GM12878 (cell line): ENCODE measurements around the gene NEK5. TPM values are rescaled to one million over a fixed set of nuclear protein-coding genes. Genes with fewer than 3 reads are reported as not detected.

Experiments used
- ATAC-seq: fragments of 200-7000 bp; cut with Tn5 transposase; 3 replicates; pipeline ENCODE4 v1.9.1; 2020; ENCODE audit warnings: mild to moderate bottlenecking, moderate library complexity
- BruUV-seq: library from RNA; stranded (reverse); fragments of 400-500 nt; replicated peaks from 2 replicates; lab custom pipeline; 2021; lab: Mats Ljungman, UMichigan
- CTCF ChIA-PET: fragments of 300-600 bp; sonication (Branson Sonifier 250); formaldehyde crosslinking; extraction: SDS; loops from one replicate; lab custom pipeline; 2021; ENCODE audit warnings: inconsistent platforms; lab: Yijun Ruan, JAX
- POLR2A ChIA-PET: fragments of 350-600 bp; formaldehyde crosslinking; extraction: SDS; loops from one replicate; lab custom pipeline; 2021; ENCODE audit warnings: inconsistent platforms; lab: Charles Lee
- RAD21 ChIA-PET: fragments of 300-600 bp; sonication (Branson Sonifier 250); formaldehyde crosslinking; loops from one replicate; lab custom pipeline; 2023; ENCODE audit warnings: antibody characterized with exemption; ENCODE audit not compliant: unreplicated experiment; lab: Charles Lee
- SMC1A ChIA-PET: fragments of 300-600 bp; sonication (Branson Sonifier 250); formaldehyde crosslinking; loops from one replicate; lab custom pipeline; 2023; ENCODE audit not compliant: unreplicated experiment, uncharacterized antibody; lab: Charles Lee
- DNase-seq: peaks from one replicate; pipeline ENCODE4 v3.0.0-alpha.2; 2011; ENCODE audit warnings: low read depth, low spot score
- FAIRE-seq: peaks from 3 replicates; lab custom pipeline; 2011; peaks lifted over from hg19 to GRCh38; lab: Jason Lieb, UNC
- H2AFZ ChIP-seq: 2 replicates; pipeline ENCODE4 v1.6.0; 2011; ENCODE audit warnings: low read depth, low read length, control low read depth; ENCODE audit not compliant: control insufficient read depth
- H3K27ac ChIP-seq: 2 replicates; pipeline ENCODE4 v1.5.1; 2011; ENCODE audit warnings: control low read depth; ENCODE audit not compliant: control insufficient read depth, insufficient read depth
- H3K27me3 ChIP-seq, 2 experiments: replicated peaks in 1 of 2; 2 replicates each; pipeline versions ENCODE4 v1.6.0 to v1.6.1; 2011; ENCODE audit warnings: low read length in 1 of 2; ENCODE audit not compliant: control insufficient read depth in 2 of 2, insufficient read depth in 2 of 2
- H3K36me3 ChIP-seq, 2 experiments: 2 replicates each; pipeline ENCODE4 v1.5.1; 2011; ENCODE audit warnings: low read length in 1 of 2; ENCODE audit not compliant: control insufficient read depth in 2 of 2, insufficient read depth in 2 of 2
- H3K4me1 ChIP-seq: 2 replicates; pipeline ENCODE4 v1.6.1; 2011; ENCODE audit warnings: mild to moderate bottlenecking, low read length, moderate library complexity, mixed read lengths; ENCODE audit not compliant: control insufficient read depth, insufficient read depth
- H3K4me2 ChIP-seq: 2 replicates; pipeline ENCODE4 v1.6.0; 2011; ENCODE audit warnings: control low read depth; ENCODE audit not compliant: control insufficient read depth, insufficient read depth
- H3K4me3 ChIP-seq: fragments of 200-600 bp; sonication (generic); 2 replicates; pipeline ENCODE4 v1.5.1; 2016
- H3K79me2 ChIP-seq: 2 replicates; pipeline ENCODE4 v1.6.0; 2011; ENCODE audit warnings: low read length; ENCODE audit not compliant: control insufficient read depth, insufficient read depth
- H3K9ac ChIP-seq: 2 replicates; pipeline ENCODE4 v1.8.0; 2011; ENCODE audit warnings: low read length, control low read depth, mixed read lengths; ENCODE audit not compliant: control insufficient read depth, insufficient read depth
- H3K9me3 ChIP-seq: replicated peaks from 3 replicates; pipeline ENCODE4 v1.5.1; 2011; ENCODE audit warnings: mild to moderate bottlenecking, low read length; ENCODE audit not compliant: control insufficient read depth, insufficient read depth
- H4K20me1 ChIP-seq: 2 replicates; pipeline ENCODE4 v1.6.0; 2011; ENCODE audit not compliant: control insufficient read depth, insufficient read depth
- CREB1 ChIP-seq: IDR thresholded peaks from 2 replicates; pipeline ENCODE4 v1.6.1; 2012; ENCODE audit warnings: low read depth, mild to moderate bottlenecking, inconsistent platforms
- DPF2 ChIP-seq: fragments of 450-650 bp; IDR thresholded peaks from 2 replicates; pipeline ENCODE4 v1.6.1; 2017; ENCODE audit warnings: mild to moderate bottlenecking
- ETV6 ChIP-seq, 2 experiments: fragments of 450-650 bp in 1 of 2; IDR thresholded peaks in 1 of 2; conservative IDR thresholded peaks in 1 of 2; 2 replicates each; pipeline ENCODE4 v1.6.1; 2014; ENCODE audit warnings: antibody characterized with exemption in 1 of 2, borderline replicate concordance in 1 of 2, low read depth in 1 of 2, mild to moderate bottlenecking in 1 of 2, moderate library complexity in 1 of 2
- KAT2A ChIP-seq: conservative IDR thresholded peaks from 2 replicates; pipeline ENCODE4 v1.6.1; 2011; ENCODE audit warnings: low read depth, low read length; ENCODE audit not compliant: control insufficient read depth
- KDM1A ChIP-seq: fragments of 200-600 bp; sonication (generic); IDR thresholded peaks from 2 replicates; pipeline ENCODE4 v1.6.1; 2016; ENCODE audit warnings: borderline replicate concordance
- NFIC ChIP-seq: IDR thresholded peaks from 2 replicates; pipeline ENCODE4 v1.6.1; 2012; ENCODE audit warnings: low read depth, mild to moderate bottlenecking, inconsistent platforms, low read length, moderate library complexity
- NFYA ChIP-seq: IDR thresholded peaks from 2 replicates; pipeline ENCODE4 v1.6.1; 2011; ENCODE audit warnings: low read depth, mild to moderate bottlenecking, low read length, improper control_type of control experiment, borderline replicate concordance
- RCOR1 ChIP-seq: conservative IDR thresholded peaks from 2 replicates; pipeline ENCODE4 v1.6.1; 2012; ENCODE audit warnings: low read depth, low read length, improper control_type of control experiment
- SMARCA5 ChIP-seq: fragments of 450-650 bp; IDR thresholded peaks from 2 replicates; pipeline ENCODE4 v1.6.1; 2017; ENCODE audit warnings: mild to moderate bottlenecking
- SMC3 ChIP-seq: IDR thresholded peaks from 2 replicates; pipeline ENCODE4 v1.6.1; 2011; ENCODE audit warnings: low read length, improper control_type of control experiment, borderline replicate concordance
- SPI1 ChIP-seq: IDR thresholded peaks from 2 replicates; pipeline ENCODE4 v1.6.1; 2011; ENCODE audit warnings: low read depth, mild to moderate bottlenecking, low read length, moderate library complexity, borderline replicate concordance; ENCODE audit not compliant: insufficient read depth
- TBL1XR1 ChIP-seq: IDR thresholded peaks from 2 replicates; pipeline ENCODE4 v1.6.1; 2012; ENCODE audit warnings: low read depth, low read length, improper control_type of control experiment
- WRNIP1 ChIP-seq: IDR thresholded peaks from 2 replicates; pipeline ENCODE4 v1.6.1; 2011; ENCODE audit warnings: low read depth, low read length, improper control_type of control experiment, borderline replicate concordance
- WGBS: methylation state at CpG from one replicate; pipeline ENCODE4 v1.1.6; 2016; ENCODE audit warnings: low lambda C conversion rate; ENCODE audit not compliant: insufficient replicate concordance, insufficient coverage; ENCODE audit errors: missing lambda C conversion rate; 5-methylcytosine and 5-hydroxymethylcytosine counted together
- in situ Hi-C: fragments of 300-500 bp; cut with MboI; formaldehyde crosslinking; loops from 9 replicates; pipeline ENCODE4 v1.14.3; 2018; ENCODE audit warnings: mixed read lengths
- intact Hi-C: fragments of 100-400 bp; cut with micrococcal nuclease; formaldehyde crosslinking; loops from one replicate; pipeline ENCODE4 v1.14.2; 2022; ENCODE audit not compliant: unreplicated experiment
- polyA plus RNA-seq, 11 experiments: library from polyadenylated mRNA; depleted of rRNA in 4 of 11; unstranded in 6 of 11; stranded (reverse) in 5 of 11; fragments of >200 nt; fragmentation: Nextera tagmentation in 4 of 11; fragmentation: Illumina TruSeq in 1 of 11; extraction: Ambion mirVana in 4 of 11; extraction: Trizol in 1 of 11; gene quantifications; 1 replicate in 1 of 11; 2 replicates in 10 of 11; pipeline versions ENCODE4 v1.2.1 to v1.2.3, GENCODE V29; 2011 to 2016; ENCODE audit warnings: inconsistent platforms in 2 of 11, missing spikeins in 2 of 11, low read depth in 1 of 11
- total RNA-seq, 4 experiments: library from RNA; depleted of rRNA in 3 of 4; stranded (reverse); fragments of >200 nt in 3 of 4; fragmentation: Illumina TruSeq in 1 of 4; extraction: Trizol in 1 of 4; gene quantifications; 2 replicates each; pipeline versions ENCODE4 v1.2.1 to v1.2.3, GENCODE V29; 2013 to 2021
- TF ChIP-seq, protein P1 (sequence below): IDR thresholded peaks from 2 replicates; pipeline ENCODE4 v1.6.1; 2012; ENCODE audit warnings: improper control_type of control experiment, low read depth, low read length; ENCODE audit not compliant: insufficient replicate concordance
- TF ChIP-seq, protein P2 (sequence below): IDR thresholded peaks from 2 replicates; pipeline ENCODE4 v1.6.1; 2011; ENCODE audit warnings: low read depth, mild to moderate bottlenecking, low read length, moderate library complexity, borderline replicate concordance; ENCODE audit errors: extremely low read depth
- TF ChIP-seq, protein P3 (sequence below), 3 experiments: IDR thresholded peaks in 2 of 3; conservative IDR thresholded peaks in 1 of 3; 2 replicates each; pipeline ENCODE4 v1.5.1; 2011; ENCODE audit warnings: low read depth in 3 of 3, low read length in 3 of 3, mild to moderate bottlenecking in 3 of 3, control low read depth in 2 of 3, moderate library complexity in 2 of 3, inconsistent platforms in 1 of 3, mixed read lengths in 1 of 3; ENCODE audit not compliant: control insufficient read depth in 2 of 3, insufficient read depth in 1 of 3; ENCODE audit errors: extremely low read depth in 1 of 3

The NEK5 gene
- total and polyA plus RNA-seq, 10 of the 15 experiments (the other 5 are each of a cell fraction or from before 2014, with no cell fraction given), result 0.04 to 0.32 (median 0.20) TPM; not detected in 6

DNA sequence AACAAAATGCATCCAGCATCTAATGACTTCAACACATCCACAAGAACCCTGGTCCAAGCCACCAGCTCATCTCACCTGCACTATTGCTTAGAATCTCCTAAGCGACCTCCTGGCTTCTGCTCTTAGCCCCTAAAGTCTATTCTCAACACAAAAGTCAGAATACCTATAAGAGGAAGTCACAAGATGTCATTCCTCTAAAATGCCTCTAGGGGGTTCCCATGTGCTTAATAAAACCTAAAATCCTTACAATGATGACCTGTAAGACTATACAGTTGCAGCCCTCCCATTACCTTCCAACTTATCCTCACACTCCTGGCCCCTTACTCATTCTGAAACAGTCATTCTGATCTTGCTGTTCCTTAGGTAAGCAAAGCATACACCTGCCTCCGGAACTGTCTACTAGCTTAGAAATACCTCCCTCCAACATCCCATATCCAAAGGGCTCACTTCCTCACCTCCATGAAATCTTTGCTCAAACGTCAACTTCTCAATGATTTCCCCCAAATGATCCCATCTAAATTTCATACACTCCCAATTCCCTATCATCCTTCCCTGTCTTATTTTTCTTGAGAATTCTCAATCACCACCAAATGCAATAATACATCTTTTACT is 127.6 kb downstream of the NEK5 start:
- WGBS, result 0% methylated on average over 3 of the region's 3 CpGs
- ATAC-seq, result peak; percentile 92
- no peak overlapping the region for H3K9ac ChIP-seq
- no peaks in the 10 kb centered on the region for H3K36me3 ChIP-seq
- no peak overlapping the region for H2AFZ ChIP-seq
- no peak overlapping the region for H3K4me2 ChIP-seq
- intact Hi-C loops (loop anchor here (1.0 to 5.0 kb wide), 2 partner anchors 126 to 236 kb away; no protein-coding TSS in a partner anchor), in situ Hi-C loops (no loop called here)
- H4K20me1 ChIP-seq, result no peaks in the 10 kb centered on the region
- RAD21 ChIA-PET, result no interaction called here
- POLR2A ChIA-PET, result no interaction called here
- H3K79me2 ChIP-seq, result no peaks in the 10 kb centered on the region
- H3K27ac ChIP-seq, result no peak overlapping the region
- BruUV-seq, result no TSS peak
- H3K4me1 ChIP-seq, result no peaks in the 10 kb centered on the region
- H3K9me3 ChIP-seq, result no peaks in the 10 kb centered on the region
- no peak overlapping the region for H3K4me3 ChIP-seq
- SMC1A ChIA-PET, result interaction anchor here (1.4 to 2.4 kb wide), 3 partner anchors 57 to 126 kb away, joined by 3 to 6 read pairs (median 4); no protein-coding TSS in a partner anchor
- CTCF ChIA-PET, result interaction anchor here (0.5 to 5.5 kb wide), 22 partner anchors 9 to 1267 kb away, joined by 3 to 36 read pairs (median 4); no protein-coding TSS in a partner anchor
- peak; percentile 87 for FAIRE-seq
- peaks cover 2 to 7% of the 10 kb centered on the region in 2 experiments; a peak in 3 of 4 replicates for H3K27me3 ChIP-seq
- DNase-seq, result no peak
- TF ChIP-seq CREB1, result no peak
- TF ChIP-seq, protein P1, sequence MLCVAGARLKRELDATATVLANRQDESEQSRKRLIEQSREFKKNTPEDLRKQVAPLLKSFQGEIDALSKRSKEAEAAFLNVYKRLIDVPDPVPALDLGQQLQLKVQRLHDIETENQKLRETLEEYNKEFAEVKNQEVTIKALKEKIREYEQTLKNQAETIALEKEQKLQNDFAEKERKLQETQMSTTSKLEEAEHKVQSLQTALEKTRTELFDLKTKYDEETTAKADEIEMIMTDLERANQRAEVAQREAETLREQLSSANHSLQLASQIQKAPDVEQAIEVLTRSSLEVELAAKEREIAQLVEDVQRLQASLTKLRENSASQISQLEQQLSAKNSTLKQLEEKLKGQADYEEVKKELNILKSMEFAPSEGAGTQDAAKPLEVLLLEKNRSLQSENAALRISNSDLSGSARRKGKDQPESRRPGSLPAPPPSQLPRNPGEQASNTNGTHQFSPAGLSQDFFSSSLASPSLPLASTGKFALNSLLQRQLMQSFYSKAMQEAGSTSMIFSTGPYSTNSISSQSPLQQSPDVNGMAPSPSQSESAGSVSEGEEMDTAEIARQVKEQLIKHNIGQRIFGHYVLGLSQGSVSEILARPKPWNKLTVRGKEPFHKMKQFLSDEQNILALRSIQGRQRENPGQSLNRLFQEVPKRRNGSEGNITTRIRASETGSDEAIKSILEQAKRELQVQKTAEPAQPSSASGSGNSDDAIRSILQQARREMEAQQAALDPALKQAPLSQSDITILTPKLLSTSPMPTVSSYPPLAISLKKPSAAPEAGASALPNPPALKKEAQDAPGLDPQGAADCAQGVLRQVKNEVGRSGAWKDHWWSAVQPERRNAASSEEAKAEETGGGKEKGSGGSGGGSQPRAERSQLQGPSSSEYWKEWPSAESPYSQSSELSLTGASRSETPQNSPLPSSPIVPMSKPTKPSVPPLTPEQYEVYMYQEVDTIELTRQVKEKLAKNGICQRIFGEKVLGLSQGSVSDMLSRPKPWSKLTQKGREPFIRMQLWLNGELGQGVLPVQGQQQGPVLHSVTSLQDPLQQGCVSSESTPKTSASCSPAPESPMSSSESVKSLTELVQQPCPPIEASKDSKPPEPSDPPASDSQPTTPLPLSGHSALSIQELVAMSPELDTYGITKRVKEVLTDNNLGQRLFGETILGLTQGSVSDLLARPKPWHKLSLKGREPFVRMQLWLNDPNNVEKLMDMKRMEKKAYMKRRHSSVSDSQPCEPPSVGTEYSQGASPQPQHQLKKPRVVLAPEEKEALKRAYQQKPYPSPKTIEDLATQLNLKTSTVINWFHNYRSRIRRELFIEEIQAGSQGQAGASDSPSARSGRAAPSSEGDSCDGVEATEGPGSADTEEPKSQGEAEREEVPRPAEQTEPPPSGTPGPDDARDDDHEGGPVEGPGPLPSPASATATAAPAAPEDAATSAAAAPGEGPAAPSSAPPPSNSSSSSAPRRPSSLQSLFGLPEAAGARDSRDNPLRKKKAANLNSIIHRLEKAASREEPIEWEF, result no peak
- TF ChIP-seq RCOR1, result no peak
- no peak for TF ChIP-seq WRNIP1
- TF ChIP-seq ETV6 (conservative IDR thresholded peaks at IDR 0.05 in 1 of 2, IDR thresholded peaks at IDR 0.05 in 1 of 2; ENCODE audit: borderline replicate concordance in 1 of 2, low read depth in 1 of 2), result no peak
- TF ChIP-seq KAT2A, result no peak
- no peak for TF ChIP-seq KDM1A
- TF ChIP-seq SMARCA5, result no peak
- TF ChIP-seq, protein P2, sequence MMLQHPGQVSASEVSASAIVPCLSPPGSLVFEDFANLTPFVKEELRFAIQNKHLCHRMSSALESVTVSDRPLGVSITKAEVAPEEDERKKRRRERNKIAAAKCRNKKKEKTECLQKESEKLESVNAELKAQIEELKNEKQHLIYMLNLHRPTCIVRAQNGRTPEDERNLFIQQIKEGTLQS, result no peak
- TF ChIP-seq NFYA, result no peak
- TF ChIP-seq, protein P3, sequence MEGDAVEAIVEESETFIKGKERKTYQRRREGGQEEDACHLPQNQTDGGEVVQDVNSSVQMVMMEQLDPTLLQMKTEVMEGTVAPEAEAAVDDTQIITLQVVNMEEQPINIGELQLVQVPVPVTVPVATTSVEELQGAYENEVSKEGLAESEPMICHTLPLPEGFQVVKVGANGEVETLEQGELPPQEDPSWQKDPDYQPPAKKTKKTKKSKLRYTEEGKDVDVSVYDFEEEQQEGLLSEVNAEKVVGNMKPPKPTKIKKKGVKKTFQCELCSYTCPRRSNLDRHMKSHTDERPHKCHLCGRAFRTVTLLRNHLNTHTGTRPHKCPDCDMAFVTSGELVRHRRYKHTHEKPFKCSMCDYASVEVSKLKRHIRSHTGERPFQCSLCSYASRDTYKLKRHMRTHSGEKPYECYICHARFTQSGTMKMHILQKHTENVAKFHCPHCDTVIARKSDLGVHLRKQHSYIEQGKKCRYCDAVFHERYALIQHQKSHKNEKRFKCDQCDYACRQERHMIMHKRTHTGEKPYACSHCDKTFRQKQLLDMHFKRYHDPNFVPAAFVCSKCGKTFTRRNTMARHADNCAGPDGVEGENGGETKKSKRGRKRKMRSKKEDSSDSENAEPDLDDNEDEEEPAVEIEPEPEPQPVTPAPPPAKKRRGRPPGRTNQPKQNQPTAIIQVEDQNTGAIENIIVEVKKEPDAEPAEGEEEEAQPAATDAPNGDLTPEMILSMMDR (IDR thresholded peaks at IDR 0.05 in 2 of 3, conservative IDR thresholded peaks at IDR 0.05 in 1 of 3; ENCODE audit: control insufficient read depth in 2 of 3, extremely low read depth in 1 of 3, insufficient read depth in 1 of 3, low read depth in 3 of 3, low read length in 3 of 3), result peak; percentile 68 to 72 (median 70)
- no peak for TF ChIP-seq NFIC
- TF ChIP-seq TBL1XR1, result no peak
- peak; percentile 62; the same call in 1 of the 2 replicates for TF ChIP-seq SPI1
- TF ChIP-seq DPF2, result no peak
- TF ChIP-seq SMC3, result peak; percentile 65; the same call in 1 of the 2 replicates
